ENCODE results near the gene FOXN4.

Gene FOXN4

DNA sequence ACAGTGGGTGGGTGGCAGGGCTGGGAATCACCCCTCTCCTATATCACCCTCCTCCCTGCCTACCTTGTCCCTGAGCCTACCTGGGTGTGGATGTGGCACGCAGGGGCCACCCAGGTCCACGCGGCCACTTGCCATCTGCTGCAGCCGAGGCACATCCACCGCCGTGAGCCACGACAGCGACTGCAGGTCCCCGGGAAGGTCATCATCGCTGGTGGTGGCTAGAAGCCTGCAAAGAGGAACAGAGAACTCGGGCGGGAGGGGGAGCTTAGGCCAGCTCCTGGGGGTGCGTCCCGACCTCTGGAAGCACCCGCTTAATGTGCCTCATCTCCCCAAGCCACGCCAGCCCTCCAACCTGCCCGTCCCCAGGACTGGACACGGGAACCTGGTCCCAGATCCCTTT lies 19.0 kb downstream of the FOXN4 start:
- no peak for DNase-seq (ENCODE audit: low read depth)
- no peak overlapping the region for H3K4me3 ChIP-seq (ENCODE audit: low read depth, low read length)
- TF ChIP-seq MAX (IDR thresholded peaks at IDR 0.05; ENCODE audit: low read depth, low read length), result no peak
- no peak for TF ChIP-seq POLR2A (IDR thresholded peaks at IDR 0.05; ENCODE audit: extremely low read depth, insufficient read length)
- no peak for TF ChIP-seq CTCF (IDR thresholded peaks at IDR 0.05; ENCODE audit: low read depth, low read length)
- no peak for TF ChIP-seq MYC (IDR thresholded peaks at IDR 0.05; ENCODE audit: low read depth, low read length)

GRCh38 chr12:109289551-109289950 lies 19.5 kb downstream of the FOXN4 start:
- no peak overlapping the region for H3K4me3 ChIP-seq (ENCODE audit: low read depth, low read length)
- no peak for DNase-seq (ENCODE audit: low read depth)
- no peak for TF ChIP-seq POLR2A (IDR thresholded peaks at IDR 0.05; ENCODE audit: extremely low read depth, insufficient read length)
- no peak for TF ChIP-seq MAX (IDR thresholded peaks at IDR 0.05; ENCODE audit: low read depth, low read length)
- no peak for TF ChIP-seq MYC (IDR thresholded peaks at IDR 0.05; ENCODE audit: low read depth, low read length)

GRCh38 chr12:109289004-109289403 lies 20.1 kb downstream of the FOXN4 start:
- TF ChIP-seq POLR2A (IDR thresholded peaks at IDR 0.05; ENCODE audit: extremely low read depth, insufficient read length) (no peak), CTCF (IDR thresholded peaks at IDR 0.05; ENCODE audit: low read depth, low read length) (no peak), MAX (IDR thresholded peaks at IDR 0.05; ENCODE audit: low read depth, low read length) (no peak), MYC (IDR thresholded peaks at IDR 0.05; ENCODE audit: low read depth, low read length) (no peak)
- DNase-seq (ENCODE audit: low read depth), result no peak
- no peak overlapping the region for H3K4me3 ChIP-seq (ENCODE audit: low read depth, low read length)

DNA sequence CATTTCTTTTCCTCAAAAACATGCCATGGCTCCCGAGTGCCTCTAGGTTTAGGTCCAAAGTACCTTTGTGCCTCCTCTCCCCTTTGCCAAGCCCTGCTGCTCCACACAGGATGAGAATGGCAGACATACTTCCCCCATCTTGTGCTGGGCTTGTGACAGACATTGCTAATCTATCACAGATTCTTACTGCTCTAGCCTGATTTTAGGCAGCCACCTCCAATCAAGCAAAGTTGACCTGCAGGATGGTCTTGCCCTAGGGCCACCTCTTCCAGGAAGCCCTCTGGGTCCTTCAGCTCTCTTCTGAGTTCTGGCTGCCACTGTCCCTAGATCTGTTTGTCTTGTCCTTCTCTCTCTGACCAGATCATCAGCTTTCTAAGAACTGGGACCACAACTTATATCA lies 20.5 kb downstream of the FOXN4 start:
- TF ChIP-seq CTCF (IDR thresholded peaks at IDR 0.05; ENCODE audit: low read depth, low read length) (no peak), MYC (IDR thresholded peaks at IDR 0.05; ENCODE audit: low read depth, low read length) (no peak), MAX (IDR thresholded peaks at IDR 0.05; ENCODE audit: low read depth, low read length) (no peak), POLR2A (IDR thresholded peaks at IDR 0.05; ENCODE audit: extremely low read depth, insufficient read length) (no peak)
- DNase-seq (ENCODE audit: low read depth), result peak; percentile 37
- H3K4me3 ChIP-seq (ENCODE audit: low read depth, low read length), result no peak overlapping the region

- TF ChIP-seq CTCF (IDR thresholded peaks at IDR 0.05; ENCODE audit: low read depth, low read length), result no peak
- no peak for TF ChIP-seq POLR2A (IDR thresholded peaks at IDR 0.05; ENCODE audit: extremely low read depth, insufficient read length)
- no peak for TF ChIP-seq MYC (IDR thresholded peaks at IDR 0.05; ENCODE audit: low read depth, low read length)
- no peak for TF ChIP-seq MAX (IDR thresholded peaks at IDR 0.05; ENCODE audit: low read depth, low read length)
- H3K4me3 ChIP-seq (ENCODE audit: low read depth, low read length), result no peak overlapping the region
- no peak for DNase-seq (ENCODE audit: low read depth)
Observed at GRCh38 chr12:109287811-109288469, 21.1 kb downstream of the FOXN4 start.

GRCh38 chr12:109287181-109287580 lies 21.9 kb downstream of the FOXN4 start:
- TF ChIP-seq CTCF (IDR thresholded peaks at IDR 0.05; ENCODE audit: low read depth, low read length) (no peak), MAX (IDR thresholded peaks at IDR 0.05; ENCODE audit: low read depth, low read length) (no peak), MYC (IDR thresholded peaks at IDR 0.05; ENCODE audit: low read depth, low read length) (no peak), POLR2A (IDR thresholded peaks at IDR 0.05; ENCODE audit: extremely low read depth, insufficient read length) (no peak)
- no peak overlapping the region for H3K4me3 ChIP-seq (ENCODE audit: low read depth, low read length)
- no peak for DNase-seq (ENCODE audit: low read depth)

Data from NB4 (cell line).